ENCODE data around the gene NUP88.

- no peak for TF ChIP-seq MAX (IDR thresholded peaks at IDR 0.05; ENCODE audit: low read depth, low read length)
- TF ChIP-seq CTCF (IDR thresholded peaks at IDR 0.05; ENCODE audit: low read depth, low read length) = no peak
Observed at GRCh38 chr17:5391678-5392077, 27.8 kb downstream of the NUP88 start.

Data from NB4 (cell line).